Smooth muscle cell (in vitro differentiated cells): ENCODE data around the gene SLC41A3. TPM values are rescaled to one million over a fixed set of nuclear protein-coding genes. Genes with fewer than 3 reads are reported as not detected.

Experiments
- DNase-seq: peaks from one replicate; lab custom pipeline; 2025; ENCODE audit not compliant: unreplicated experiment; lab: John Stamatoyannopoulos, UW
- H2AFZ ChIP-seq: fragments of 200-600 bp; sonication (generic); 2 replicates; pipeline ENCODE4 v1.6.0; 2016; ENCODE audit warnings: antibody characterized with exemption, low read depth, mild to moderate bottlenecking
- H3F3A ChIP-seq: fragments of 200-600 bp; sonication (generic); 2 replicates; pipeline ENCODE4 v1.6.0; 2017; ENCODE audit warnings: antibody characterized with exemption, low read depth
- H3K27ac ChIP-seq: fragments of 200-600 bp; sonication (generic); 2 replicates; pipeline ENCODE4 v1.5.1; 2016; ENCODE audit warnings: low read depth, mild to moderate bottlenecking
- H3K27me3 ChIP-seq: fragments of 200-600 bp; sonication (generic); 2 replicates; pipeline ENCODE4 v1.6.1; 2016; ENCODE audit warnings: low read depth, mild to moderate bottlenecking
- H3K36me3 ChIP-seq: fragments of 200-600 bp; sonication (generic); 2 replicates; pipeline ENCODE4 v1.5.1; 2016; ENCODE audit warnings: low read depth
- H3K4me1 ChIP-seq: fragments of 200-600 bp; sonication (generic); 2 replicates; pipeline ENCODE4 v1.5.1; 2016; ENCODE audit warnings: low read depth
- H3K4me2 ChIP-seq: fragments of 200-600 bp; sonication (generic); 2 replicates; pipeline ENCODE4 v1.6.0; 2016; ENCODE audit warnings: mild to moderate bottlenecking
- H3K4me3 ChIP-seq: fragments of 200-600 bp; sonication (generic); 2 replicates; pipeline ENCODE4 v1.5.1; 2016; ENCODE audit warnings: mild to moderate bottlenecking
- H3K79me2 ChIP-seq: fragments of 200-600 bp; sonication (generic); 2 replicates; pipeline ENCODE4 v1.6.0; 2016; ENCODE audit warnings: low read depth, mild to moderate bottlenecking
- H3K9ac ChIP-seq: fragments of 200-600 bp; sonication (generic); 2 replicates; pipeline ENCODE4 v1.6.0; 2016; ENCODE audit warnings: low read depth
- H3K9me3 ChIP-seq: fragments of 200-600 bp; sonication (generic); replicated peaks from 2 replicates; pipeline ENCODE4 v1.5.1; 2016; ENCODE audit warnings: low read depth
- H4K20me1 ChIP-seq: fragments of 200-600 bp; sonication (generic); 2 replicates; pipeline ENCODE4 v1.6.0; 2016; ENCODE audit warnings: low read depth
- WGBS: methylation state at CpG from one replicate; pipeline ENCODE4 v1.1.7; 2016; ENCODE audit warnings: low lambda C conversion rate; 5-methylcytosine and 5-hydroxymethylcytosine counted together
- polyA plus RNA-seq: library from polyadenylated mRNA; unstranded; fragments of >200 nt; fragmentation: Nextera tagmentation; extraction: Ambion mirVana; gene quantifications from 2 replicates; pipeline ENCODE4 v1.2.1, GENCODE V29; 2016
- total RNA-seq: library from RNA; depleted of rRNA; stranded (reverse); fragments of >200 nt; gene quantifications from 2 replicates; pipeline ENCODE4 v1.2.3, GENCODE V29; 2014
- TF ChIP-seq, protein P1 (sequence below): fragments of 200-600 bp; sonication (generic); IDR thresholded peaks from 2 replicates; pipeline ENCODE4 v1.5.1; 2017; ENCODE audit warnings: borderline replicate concordance, mild to moderate bottlenecking, antibody characterized with exemption; ENCODE audit not compliant: insufficient read depth, poor library complexity, severe bottlenecking

The SLC41A3 gene
- total and polyA plus RNA-seq, 2 experiments from 2014 or later: 20.7 to 23.9 TPM

DNA sequence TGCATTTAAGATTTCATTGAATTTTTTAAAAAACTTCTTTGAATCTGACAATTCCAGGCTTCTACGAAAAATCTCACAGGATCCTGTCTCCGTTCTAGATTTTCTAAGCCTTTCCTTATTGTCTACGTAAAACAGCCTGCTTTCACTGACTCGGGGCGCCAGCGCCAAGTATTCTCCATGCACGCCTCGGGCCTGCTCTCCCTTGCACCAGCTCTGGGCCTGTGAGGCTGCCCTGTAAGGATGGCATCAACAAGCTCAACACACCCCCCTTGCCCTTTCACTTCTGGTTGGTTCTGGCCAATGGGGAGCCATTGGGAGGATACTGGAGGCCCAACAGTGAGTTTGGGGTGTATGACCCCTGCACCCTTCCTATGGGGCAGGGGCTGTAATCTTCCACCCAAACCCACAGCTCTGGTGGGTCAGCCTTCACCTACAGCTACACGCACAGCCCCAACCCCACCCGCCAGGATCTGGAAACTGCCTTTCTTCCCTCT, 47.8 kb downstream of the SLC41A3 start:
- no peak overlapping the region for H3K4me2 ChIP-seq
- H3K9me3 ChIP-seq: no peaks in the 10 kb centered on the region
- no peaks in the 10 kb centered on the region for H3K4me1 ChIP-seq
- H3K36me3 ChIP-seq: no peaks in the 10 kb centered on the region
- no peaks in the 10 kb centered on the region for H3K79me2 ChIP-seq
- H2AFZ ChIP-seq: no peak overlapping the region
- TF ChIP-seq, protein P1, sequence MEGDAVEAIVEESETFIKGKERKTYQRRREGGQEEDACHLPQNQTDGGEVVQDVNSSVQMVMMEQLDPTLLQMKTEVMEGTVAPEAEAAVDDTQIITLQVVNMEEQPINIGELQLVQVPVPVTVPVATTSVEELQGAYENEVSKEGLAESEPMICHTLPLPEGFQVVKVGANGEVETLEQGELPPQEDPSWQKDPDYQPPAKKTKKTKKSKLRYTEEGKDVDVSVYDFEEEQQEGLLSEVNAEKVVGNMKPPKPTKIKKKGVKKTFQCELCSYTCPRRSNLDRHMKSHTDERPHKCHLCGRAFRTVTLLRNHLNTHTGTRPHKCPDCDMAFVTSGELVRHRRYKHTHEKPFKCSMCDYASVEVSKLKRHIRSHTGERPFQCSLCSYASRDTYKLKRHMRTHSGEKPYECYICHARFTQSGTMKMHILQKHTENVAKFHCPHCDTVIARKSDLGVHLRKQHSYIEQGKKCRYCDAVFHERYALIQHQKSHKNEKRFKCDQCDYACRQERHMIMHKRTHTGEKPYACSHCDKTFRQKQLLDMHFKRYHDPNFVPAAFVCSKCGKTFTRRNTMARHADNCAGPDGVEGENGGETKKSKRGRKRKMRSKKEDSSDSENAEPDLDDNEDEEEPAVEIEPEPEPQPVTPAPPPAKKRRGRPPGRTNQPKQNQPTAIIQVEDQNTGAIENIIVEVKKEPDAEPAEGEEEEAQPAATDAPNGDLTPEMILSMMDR: no peak
- no peak overlapping the region for H3K9ac ChIP-seq
- no peaks in the 10 kb centered on the region for H3F3A ChIP-seq
- no peaks in the 10 kb centered on the region for H3K27me3 ChIP-seq
- over 99% methylated on average over 10 of the region's 10 CpGs for WGBS
- no peak overlapping the region for H3K27ac ChIP-seq
- no peaks in the 10 kb centered on the region for H4K20me1 ChIP-seq
- no peak for DNase-seq
- no peak overlapping the region for H3K4me3 ChIP-seq

DNA sequence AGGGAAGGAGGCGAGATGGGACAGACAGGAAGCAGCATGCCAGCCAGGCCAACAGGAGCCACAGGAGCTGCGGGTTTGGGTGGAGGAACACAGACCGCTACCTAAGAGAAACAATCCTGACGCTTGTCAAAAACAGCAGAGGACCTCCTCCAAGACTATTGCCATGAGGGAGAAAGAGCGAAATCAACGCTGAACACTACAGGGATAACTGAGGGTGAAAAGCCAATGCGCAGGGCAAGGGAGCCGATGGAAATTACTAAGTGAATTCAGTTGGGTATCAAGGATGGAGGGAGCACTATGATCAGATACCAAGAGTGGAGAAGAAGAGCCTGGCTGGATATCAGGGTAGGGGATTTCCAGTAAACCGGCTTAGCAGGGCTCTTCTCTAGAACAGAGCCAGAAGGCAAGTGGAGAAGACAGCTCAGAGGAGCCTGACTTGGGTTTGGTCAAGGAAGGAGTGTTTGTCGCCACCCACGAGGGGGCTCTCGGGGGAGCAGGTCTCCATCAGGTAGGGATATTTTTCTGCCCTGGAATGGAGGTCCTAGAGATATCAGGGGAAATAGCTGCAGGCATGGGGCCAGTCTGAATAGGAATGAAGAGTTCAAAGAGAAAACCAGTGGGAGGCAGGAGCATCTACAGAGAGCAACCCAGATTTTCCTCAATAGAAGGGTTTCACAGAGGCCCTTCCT, 48.4 kb downstream of the SLC41A3 start:
- WGBS: 92% methylated on average over 12 of the region's 12 CpGs
- no peak for DNase-seq
- TF ChIP-seq, protein P1: no peak
- Histone ChIP-seq H3F3A (no peaks in the 10 kb centered on the region), H3K4me1 (no peaks in the 10 kb centered on the region), H4K20me1 (no peaks in the 10 kb centered on the region), H3K9ac (no peak overlapping the region), H3K4me3 (no peak overlapping the region), H3K9me3 (no peaks in the 10 kb centered on the region), H2AFZ (no peak overlapping the region), H3K4me2 (no peak overlapping the region), H3K27ac (no peak overlapping the region), H3K79me2 (no peaks in the 10 kb centered on the region), H3K27me3 (no peaks in the 10 kb centered on the region), H3K36me3 (no peaks in the 10 kb centered on the region)

DNA sequence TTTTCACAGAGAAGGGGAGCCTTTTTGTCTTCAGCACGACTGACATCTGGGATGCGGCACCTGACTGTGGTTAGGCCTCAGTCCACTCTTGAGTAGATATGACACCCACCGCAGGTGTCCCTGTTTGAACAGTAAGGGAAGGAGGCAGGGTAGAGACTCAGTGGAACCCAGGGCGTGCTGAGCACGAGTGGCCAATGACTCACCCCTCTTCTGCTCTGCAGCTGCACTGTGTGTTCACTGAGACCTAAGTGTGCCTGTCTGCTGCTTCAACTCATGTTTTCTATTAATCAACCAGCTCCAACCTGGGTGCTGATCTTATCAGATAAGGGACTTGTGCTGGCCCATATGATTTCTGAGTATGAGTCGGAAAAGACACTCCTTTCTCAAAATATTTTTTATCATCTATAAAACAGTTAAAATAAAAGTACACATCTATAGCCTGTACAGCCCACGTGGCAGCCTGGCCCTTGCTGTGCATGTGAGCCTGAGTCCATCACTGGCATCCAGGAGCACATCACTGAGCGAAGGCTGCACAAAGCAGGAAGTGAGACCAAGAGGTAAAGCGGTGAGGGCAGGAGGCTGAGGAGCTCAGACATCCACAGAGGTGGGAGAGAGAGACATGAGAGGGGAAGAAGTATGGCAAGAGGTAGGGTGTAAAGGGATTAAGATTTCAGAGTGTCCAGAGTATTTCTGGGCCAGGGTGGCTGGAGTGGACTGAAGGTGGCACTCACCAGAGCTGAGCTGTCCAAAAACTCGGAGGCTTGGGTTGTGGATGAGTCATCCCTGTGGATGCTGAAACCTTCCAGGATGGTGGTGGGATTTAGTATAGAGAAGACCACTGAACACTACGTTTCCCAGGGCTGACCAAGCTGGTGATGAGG, 49.2 kb downstream of the SLC41A3 start:
- no peaks in the 10 kb centered on the region for H4K20me1 ChIP-seq
- H3K79me2 ChIP-seq: no peaks in the 10 kb centered on the region
- no peaks in the 10 kb centered on the region for H3F3A ChIP-seq
- TF ChIP-seq, protein P1: no peak
- no peak overlapping the region for H3K4me2 ChIP-seq
- H3K36me3 ChIP-seq: no peaks in the 10 kb centered on the region
- H3K27me3 ChIP-seq: no peaks in the 10 kb centered on the region
- H2AFZ ChIP-seq: no peak overlapping the region
- no peak overlapping the region for H3K9ac ChIP-seq
- no peak overlapping the region for H3K27ac ChIP-seq
- H3K4me1 ChIP-seq: no peaks in the 10 kb centered on the region
- no peaks in the 10 kb centered on the region for H3K9me3 ChIP-seq
- no peak for DNase-seq
- no peak overlapping the region for H3K4me3 ChIP-seq
- WGBS: 78% methylated on average over 11 of the region's 11 CpGs
